Measurements from ENCODE around the gene R3HCC1L. TPM values are rescaled to one million over a fixed set of nuclear protein-coding genes. Genes with fewer than 3 reads are reported as not detected.
"Not testable (repeated sequence)": the region's sequence is repeated elsewhere in the genome, so short reads cannot be mapped to it uniquely, and the experiment has no call there.

R3HCC1L gene
- total RNA-seq, 6 donors from 2014 or later = 13.2 to 24.1 (median 16.3) TPM

DNA sequence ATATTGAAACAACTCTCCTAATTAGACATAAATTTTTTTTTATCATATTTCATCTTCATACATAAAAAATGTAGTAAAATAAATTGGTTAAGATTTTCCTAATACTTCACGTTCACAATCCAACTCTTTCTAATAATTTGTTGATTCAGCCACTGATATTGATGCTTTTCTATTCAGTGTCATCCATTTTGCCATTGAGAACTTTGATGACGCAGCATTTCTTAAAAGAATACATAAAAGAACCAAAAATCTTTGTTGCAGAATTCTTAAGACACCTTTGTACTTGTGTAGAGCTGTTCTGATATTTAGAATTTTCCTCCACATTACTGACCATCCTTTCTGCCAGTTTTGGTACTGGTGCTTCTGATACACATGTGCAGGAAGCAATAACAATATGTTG, 80.9 kb downstream of the R3HCC1L start:
- ATAC-seq (ENCODE audit: low FRiP score in 2 of 2) (no peak), DNase-seq (no peak)
- no peak overlapping the region for H3K4me3 ChIP-seq
- no peaks in the 10 kb centered on the region for H3K27me3 ChIP-seq
- H3K27ac ChIP-seq = no peak overlapping the region
- 95 to 98% methylated on average over 2 of the region's 2 CpGs for WGBS, 2 donors
- peaks cover 0 to 16% (median 10%) of the 10 kb centered on the region in 4 donors for H3K9me3 ChIP-seq
- H3K36me3 ChIP-seq = peaks cover 0 to 3% (median 0%) of the 10 kb centered on the region in 4 donors
- peaks cover 0 to 9% (median 4%) of the 10 kb centered on the region in 4 donors for H3K4me1 ChIP-seq
- TF ChIP-seq CTCF (IDR thresholded peaks at IDR 0.05) (no peak), POLR2A (IDR thresholded peaks at IDR 0.05) (no peak), EP300 (IDR thresholded peaks at IDR 0.05) (no peak), POLR2AphosphoS5 (IDR thresholded peaks at IDR 0.05) (no peak)

DNA sequence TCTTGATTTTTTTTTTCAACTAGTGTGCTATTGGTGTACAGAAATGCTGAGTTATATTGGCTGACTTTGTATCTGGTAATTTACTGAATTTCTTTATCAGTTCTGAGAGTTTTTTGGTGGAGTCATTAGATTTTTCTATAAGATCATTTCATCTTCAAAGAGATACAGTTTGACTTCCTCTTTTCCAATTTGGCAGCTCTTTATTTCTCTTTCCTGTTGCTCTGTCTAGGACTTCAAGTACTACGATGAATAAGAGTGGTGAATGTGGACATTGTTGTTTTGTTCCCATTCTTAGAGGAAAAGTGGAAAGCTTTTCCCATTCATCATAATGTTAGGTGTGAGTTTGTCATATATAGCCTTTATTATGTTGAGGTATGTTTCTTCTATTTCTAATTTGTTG, 83.3 kb downstream of the R3HCC1L start:
- 33 to 64% methylated on average over 1 of the region's 1 CpG for WGBS, 2 donors

DNA sequence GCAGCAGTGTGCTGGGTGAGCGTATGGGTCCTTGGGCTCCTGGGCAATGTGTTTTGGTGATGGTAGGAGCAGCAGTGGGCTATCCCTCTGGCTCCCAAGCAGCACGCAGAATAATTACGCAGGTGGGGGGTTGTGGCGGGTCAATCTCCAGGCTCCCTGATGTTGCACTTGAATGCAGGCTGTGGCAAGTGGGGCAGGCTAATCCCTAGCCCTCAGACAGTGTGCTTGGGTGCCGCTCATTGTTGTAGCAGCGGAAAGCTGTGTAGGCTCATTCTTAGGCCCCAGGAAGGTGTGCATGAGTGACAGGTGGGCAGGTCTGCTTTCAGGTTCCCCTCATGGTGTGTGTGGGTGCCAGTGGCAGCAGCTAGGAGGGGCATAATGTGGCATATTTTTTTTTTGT, 89.4 kb downstream of the R3HCC1L start:
- peaks cover 0 to 4% (median 1%) of the 10 kb centered on the region in 4 donors for H3K4me1 ChIP-seq
- no peak overlapping the region for H3K4me3 ChIP-seq
- DNase-seq = no peak
- no peak overlapping the region for H3K27ac ChIP-seq
- no peak for ATAC-seq (ENCODE audit: low FRiP score in 2 of 2)
- no peaks in the 10 kb centered on the region for H3K27me3 ChIP-seq
- no peaks in the 10 kb centered on the region for H3K36me3 ChIP-seq
- H3K9me3 ChIP-seq = peaks cover 0 to 17% (median 8%) of the 10 kb centered on the region in 4 donors
- TF ChIP-seq POLR2A (IDR thresholded peaks at IDR 0.05) (no peak), EP300 (IDR thresholded peaks at IDR 0.05) (no peak)
- WGBS, 2 donors = 96 to 97% methylated on average over 6 of the region's 6 CpGs

More for the DNA sequence above, 83.3 kb downstream of the R3HCC1L start:
- H3K4me1 ChIP-seq = no peaks in the 10 kb centered on the region
- TF ChIP-seq POLR2A (IDR thresholded peaks at IDR 0.05) = no peak
- TF ChIP-seq POLR2AphosphoS5 (IDR thresholded peaks at IDR 0.05) = no peak
- TF ChIP-seq EP300 (IDR thresholded peaks at IDR 0.05) = no peak
- TF ChIP-seq CTCF (IDR thresholded peaks at IDR 0.05) = no peak
- H3K27ac ChIP-seq = no peak overlapping the region
- no peak overlapping the region for H3K4me3 ChIP-seq
- DNase-seq = no peak
- no peak for ATAC-seq (ENCODE audit: low FRiP score in 2 of 2)
- no peaks in the 10 kb centered on the region for H3K36me3 ChIP-seq
- H3K27me3 ChIP-seq = no peaks in the 10 kb centered on the region
- H3K9me3 ChIP-seq = peaks cover 0 to 16% (median 10%) of the 10 kb centered on the region in 4 donors

DNA sequence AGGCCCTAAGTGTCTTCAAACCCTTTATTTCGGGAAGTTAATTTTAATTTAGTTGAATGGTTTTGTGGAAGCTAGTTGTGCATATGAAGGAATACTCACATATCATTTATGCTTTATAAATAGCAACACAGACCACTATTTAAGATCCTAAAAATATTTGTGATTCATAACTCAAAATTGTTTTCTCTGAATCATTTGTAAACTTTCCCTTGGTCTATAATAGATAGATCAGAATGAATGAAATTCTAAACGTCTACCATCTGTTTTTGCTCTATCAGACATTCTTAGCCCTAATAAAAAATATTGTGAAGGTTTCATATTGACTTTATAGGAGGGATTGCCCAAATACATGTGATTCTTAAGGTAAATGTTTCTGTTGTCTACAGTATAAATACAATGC, 90.1 kb downstream of the R3HCC1L start:
- no peak for TF ChIP-seq POLR2A (IDR thresholded peaks at IDR 0.05)
- TF ChIP-seq POLR2AphosphoS5 (IDR thresholded peaks at IDR 0.05) = no peak
- TF ChIP-seq EP300 (IDR thresholded peaks at IDR 0.05) = no peak
- Histone ChIP-seq H3K27me3 (no peaks in the 10 kb centered on the region), H3K27ac (no peak overlapping the region), H3K36me3 (no peaks in the 10 kb centered on the region), H3K4me3 (no peak overlapping the region), H3K4me1 (peaks cover 0 to 4% (median 1%) of the 10 kb centered on the region in 4 donors), H3K9me3 (peaks cover 0 to 11% (median 2%) of the 10 kb centered on the region in 4 donors)
- WGBS, 2 donors = 82 to 93% methylated on average over 2 of the region's 2 CpGs
- no peak for DNase-seq
- ATAC-seq (ENCODE audit: low FRiP score in 2 of 2) = no peak

GRCh38 chr10:98224996-98225395, 90.5 kb downstream of the R3HCC1L start:
- Histone ChIP-seq H3K36me3 (no peaks in the 10 kb centered on the region), H3K4me3 (no peak overlapping the region), H3K9me3 (peaks cover 0 to 6% (median 0%) of the 10 kb centered on the region in 4 donors), H3K27me3 (no peaks in the 10 kb centered on the region), H3K27ac (no peak overlapping the region), H3K4me1 (peaks cover 0 to 4% (median 1%) of the 10 kb centered on the region in 4 donors)
- WGBS, 2 donors = 81 to 93% methylated on average over 1 of the region's 1 CpG
- TF ChIP-seq POLR2A (IDR thresholded peaks at IDR 0.05) (no peak), EP300 (IDR thresholded peaks at IDR 0.05) (no peak)
- no peak for ATAC-seq (ENCODE audit: low FRiP score in 2 of 2)
- DNase-seq = no peak

DNA sequence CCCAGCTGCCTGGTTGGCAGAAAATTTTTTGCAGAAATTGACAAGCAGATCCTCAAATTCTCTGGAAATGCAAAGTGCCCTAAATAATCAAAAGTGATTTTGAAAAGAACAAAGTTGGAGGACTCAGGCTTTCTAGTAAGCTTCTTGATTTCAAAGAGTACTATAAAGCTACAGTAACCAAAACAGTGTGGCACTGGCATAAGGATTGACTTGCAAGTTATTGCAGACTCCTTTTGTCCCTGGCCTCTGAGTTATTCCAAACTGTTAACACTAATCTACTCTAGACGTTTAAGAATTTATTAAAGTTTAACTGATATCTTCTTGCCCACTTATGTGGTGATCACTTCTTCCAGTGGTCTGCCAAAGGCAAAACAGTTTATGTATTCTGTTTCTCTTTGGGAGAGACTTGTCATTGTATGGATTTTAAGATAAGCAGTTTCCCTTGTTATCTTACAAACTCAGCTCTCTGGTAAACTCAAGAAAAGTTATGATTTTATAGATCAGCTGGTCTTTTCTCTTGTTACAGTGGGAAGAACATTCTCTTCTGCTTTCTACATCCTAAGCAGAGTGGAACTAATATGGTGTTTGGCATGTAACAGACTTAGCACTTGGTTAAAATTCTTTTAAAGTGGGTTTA, 92.2 kb downstream of the R3HCC1L start:
- H3K36me3 ChIP-seq = peaks cover 0 to 3% (median 0%) of the 10 kb centered on the region in 4 donors
- H3K4me1 ChIP-seq = peaks cover 0 to 4% (median 1%) of the 10 kb centered on the region in 4 donors
- DNase-seq (no peak), ATAC-seq (ENCODE audit: low FRiP score in 2 of 2) (no peak)
- no peak overlapping the region for H3K27ac ChIP-seq
- 56 to 81% methylated on average over 1 of the region's 1 CpG for WGBS, 2 donors
- peaks cover 0 to 6% (median 0%) of the 10 kb centered on the region in 4 donors for H3K9me3 ChIP-seq
- TF ChIP-seq EP300 (IDR thresholded peaks at IDR 0.05) (no peak), CTCF (IDR thresholded peaks at IDR 0.05) (no peak), POLR2A (IDR thresholded peaks at IDR 0.05) (no peak), POLR2AphosphoS5 (IDR thresholded peaks at IDR 0.05) (no peak)
- H3K27me3 ChIP-seq = no peaks in the 10 kb centered on the region
- no peak overlapping the region for H3K4me3 ChIP-seq

DNA sequence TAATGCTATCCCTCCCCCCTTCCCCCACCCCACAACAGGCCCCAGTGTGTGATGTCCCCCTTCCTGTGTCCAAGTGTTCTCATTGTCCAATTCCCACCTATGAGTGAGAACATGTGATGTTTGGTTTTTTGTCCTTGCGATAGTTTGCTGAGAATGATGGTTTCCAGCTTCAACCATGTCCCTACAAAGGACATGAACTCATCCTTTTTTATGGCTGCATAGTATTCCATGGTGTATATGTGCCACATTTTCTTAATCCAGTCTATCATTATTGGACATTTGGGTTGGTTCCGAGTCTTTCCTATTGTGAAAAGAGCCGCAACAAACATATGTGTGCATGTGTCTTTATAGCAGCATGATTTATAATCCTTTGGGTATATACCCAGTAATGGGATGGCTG, 93.3 kb downstream of the R3HCC1L start:
- H3K4me1 ChIP-seq; DNase-seq; H3K9me3 ChIP-seq; H3K4me3 ChIP-seq; ATAC-seq (ENCODE audit: low FRiP score in 2 of 2); H3K27me3 ChIP-seq; H3K27ac ChIP-seq; H3K36me3 ChIP-seq: not testable (repeated sequence)
- WGBS, 2 donors = 100% methylated on average over 3 of the region's 3 CpGs

GRCh38 chr10:98228266-98228665, 93.8 kb downstream of the R3HCC1L start:
- WGBS, 2 donors = 90 to 91% methylated on average over 1 of the region's 1 CpG
- H3K27ac ChIP-seq; ATAC-seq (ENCODE audit: low FRiP score in 2 of 2); H3K27me3 ChIP-seq; H3K36me3 ChIP-seq; DNase-seq; H3K9me3 ChIP-seq; H3K4me3 ChIP-seq; H3K4me1 ChIP-seq: not testable (repeated sequence)
